ENCODE data around the gene OXNAD1. TPM values are rescaled to one million over a fixed set of nuclear protein-coding genes. Genes with fewer than 3 reads are reported as not detected.
A peak's percentile ranks its signal among the peaks of the same experiment; 100 is the strongest.

The OXNAD1 gene
- total and polyA plus RNA-seq, 2 experiments from 2014 or later = 9.8 to 10.8 TPM

DNA sequence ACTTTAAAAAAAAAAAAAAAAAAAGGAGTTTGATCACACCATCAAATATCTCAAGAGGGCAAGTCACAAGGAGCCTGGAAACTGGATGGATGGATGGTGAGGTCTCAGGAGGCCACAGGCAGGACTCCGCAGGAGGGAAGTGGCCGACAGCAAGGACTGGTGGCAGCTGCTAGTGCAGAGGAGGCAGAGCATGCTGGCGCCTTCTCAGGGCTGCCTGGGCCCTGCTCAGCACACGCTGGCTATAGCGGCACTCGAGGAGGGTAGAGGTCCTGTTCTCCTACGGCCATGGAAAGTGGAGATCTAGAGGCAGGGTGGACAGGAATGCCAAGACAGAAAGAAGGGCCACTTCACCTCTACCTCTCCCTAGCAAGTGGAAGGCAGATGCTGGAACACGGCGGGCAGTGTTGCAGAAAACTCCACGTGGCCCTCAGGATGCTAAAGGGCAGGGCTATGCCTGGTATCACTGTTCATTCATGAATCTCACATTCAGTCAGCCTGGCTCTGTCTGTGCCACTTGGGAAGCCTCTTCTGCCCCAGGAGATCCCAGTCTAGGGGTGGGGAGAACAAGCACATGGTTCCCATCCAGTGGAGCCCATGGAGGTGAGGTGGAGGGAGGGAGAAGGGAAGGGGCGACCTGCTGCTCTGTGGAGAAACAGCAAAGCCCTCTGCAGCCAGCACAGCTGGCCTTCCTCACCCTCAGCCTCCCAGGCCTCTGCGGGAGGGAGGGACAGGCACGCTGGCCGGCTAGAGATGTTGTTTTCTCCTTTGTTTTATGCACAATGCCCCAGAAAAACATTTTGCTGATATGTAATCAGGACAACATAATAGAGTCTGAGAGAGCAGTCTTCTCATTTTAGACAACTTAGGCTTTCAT, 71.0 kb downstream of the OXNAD1 start:
- H3F3A ChIP-seq (ENCODE audit: insufficient read depth) = peaks cover 49% of the 10 kb centered on the region
- no peaks in the 10 kb centered on the region for H3K27me3 ChIP-seq (replicated peaks; ENCODE audit: insufficient read depth)
- TF ChIP-seq EZH2phosphoT487 (IDR thresholded peaks at IDR 0.05; ENCODE audit: insufficient read depth, low read depth) (no peak), EZH2 (IDR thresholded peaks at IDR 0.05; ENCODE audit: insufficient read depth, poor library complexity, severe bottlenecking) (no peak)
- 88% methylated on average over 14 of the region's 14 CpGs for WGBS, 2 experiments (ENCODE audit: low coverage in 1 of 2, low lambda C conversion rate in 2 of 2, missing lambda C conversion rate in 2 of 2)
- no peaks in the 10 kb centered on the region for H4K20me1 ChIP-seq (ENCODE audit: insufficient read depth)
- no peak for DNase-seq
- in situ Hi-C loops (cut with MboI) = no loop called here
- H3K4me1 ChIP-seq (ENCODE audit: insufficient read depth) = peaks cover 39% of the 10 kb centered on the region
- no peaks in the 10 kb centered on the region for H3K36me3 ChIP-seq (ENCODE audit: low read depth)
- H3K4me3 ChIP-seq = no peak overlapping the region
- no peak overlapping the region for H3K4me2 ChIP-seq (ENCODE audit: unreplicated experiment)
- H3K27ac ChIP-seq = no peak overlapping the region
- H3K9me3 ChIP-seq (ENCODE audit: low read depth) = no peaks in the 10 kb centered on the region
- no peaks in the 10 kb centered on the region for H3K79me2 ChIP-seq (ENCODE audit: insufficient read depth)
- H3K9me2 ChIP-seq (ENCODE audit: insufficient read depth) = no peaks in the 10 kb centered on the region
- H3K9ac ChIP-seq = no peak overlapping the region
- no peak overlapping the region for H2AFZ ChIP-seq

DNA sequence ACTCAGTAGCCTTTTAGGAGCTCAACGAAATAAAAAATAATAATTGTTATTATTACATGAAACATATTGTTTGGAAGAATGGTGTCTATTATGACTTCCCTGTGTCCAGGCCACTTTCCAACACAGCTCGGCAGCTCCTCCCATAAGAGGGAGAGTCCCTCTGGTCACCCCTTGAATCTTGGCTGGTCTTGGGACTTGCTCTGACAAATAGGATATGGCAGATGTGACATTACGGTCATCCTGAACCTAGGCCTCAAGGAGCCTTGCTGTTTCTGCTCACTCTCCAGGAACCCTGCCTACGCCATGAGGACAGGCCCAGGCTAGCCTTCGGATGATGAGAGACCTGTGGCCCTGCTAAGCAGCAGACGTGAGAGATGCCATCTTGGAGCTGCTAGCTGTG, 71.8 kb downstream of the OXNAD1 start:
- Histone ChIP-seq H4K20me1 (ENCODE audit: insufficient read depth) (no peaks in the 10 kb centered on the region), H3K9ac (no peak overlapping the region), H3K9me2 (ENCODE audit: insufficient read depth) (no peaks in the 10 kb centered on the region), H3K4me1 (ENCODE audit: insufficient read depth) (peaks cover 39% of the 10 kb centered on the region), H3K27ac (no peak overlapping the region), H3K4me2 (ENCODE audit: unreplicated experiment) (no peak overlapping the region), H3K36me3 (ENCODE audit: low read depth) (no peaks in the 10 kb centered on the region), H3K27me3 (replicated peaks; ENCODE audit: insufficient read depth) (no peaks in the 10 kb centered on the region), H3K4me3 (no peak overlapping the region), H2AFZ (no peak overlapping the region), H3F3A (ENCODE audit: insufficient read depth) (peaks cover 47% of the 10 kb centered on the region), H3K9me3 (ENCODE audit: low read depth) (no peaks in the 10 kb centered on the region), H3K79me2 (ENCODE audit: insufficient read depth) (no peaks in the 10 kb centered on the region; the same call in 1 of the 2 replicates)
- TF ChIP-seq EZH2 (IDR thresholded peaks at IDR 0.05; ENCODE audit: insufficient read depth, poor library complexity, severe bottlenecking) = no peak
- TF ChIP-seq EZH2phosphoT487 (IDR thresholded peaks at IDR 0.05; ENCODE audit: insufficient read depth, low read depth) = no peak
- no peak for DNase-seq
- in situ Hi-C loops (cut with MboI) = no loop called here
- 89 to 93% methylated on average over 6 of the region's 6 CpGs for WGBS, 2 experiments (ENCODE audit: low coverage in 1 of 2, low lambda C conversion rate in 2 of 2, missing lambda C conversion rate in 2 of 2)

DNA sequence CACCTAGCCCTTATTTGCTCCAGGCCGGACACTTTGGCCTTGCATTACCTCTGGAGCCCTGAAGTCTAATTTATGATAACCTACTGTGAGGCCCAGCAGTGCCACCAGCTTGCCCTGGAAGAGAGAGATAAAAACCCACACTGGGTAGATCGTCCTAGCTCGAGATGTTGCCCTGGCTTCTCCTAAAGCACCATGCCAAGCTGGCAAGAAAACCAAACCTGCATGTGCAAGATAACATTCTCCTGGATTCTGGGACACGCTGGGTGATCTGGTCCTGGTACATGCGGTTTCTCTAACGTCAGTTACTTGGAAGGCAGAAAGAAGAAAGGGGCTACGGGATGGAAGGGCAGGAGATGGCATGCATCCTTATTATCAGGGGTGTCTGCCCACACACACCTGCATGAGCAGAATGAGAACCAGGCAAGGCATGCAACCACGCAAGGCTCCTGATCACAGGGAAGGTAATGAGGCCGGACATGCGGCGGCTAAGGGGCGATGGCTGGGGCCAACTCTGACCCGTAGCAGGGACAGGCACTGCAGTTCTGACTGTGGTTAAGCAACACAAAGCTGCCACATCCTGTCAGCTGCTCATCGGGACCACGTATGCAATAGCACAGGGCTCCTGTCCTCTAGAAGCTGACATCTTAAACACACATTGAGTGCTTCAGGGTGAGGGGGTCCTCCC, 73.0 kb downstream of the OXNAD1 start:
- DNase-seq = no peak

DNA sequence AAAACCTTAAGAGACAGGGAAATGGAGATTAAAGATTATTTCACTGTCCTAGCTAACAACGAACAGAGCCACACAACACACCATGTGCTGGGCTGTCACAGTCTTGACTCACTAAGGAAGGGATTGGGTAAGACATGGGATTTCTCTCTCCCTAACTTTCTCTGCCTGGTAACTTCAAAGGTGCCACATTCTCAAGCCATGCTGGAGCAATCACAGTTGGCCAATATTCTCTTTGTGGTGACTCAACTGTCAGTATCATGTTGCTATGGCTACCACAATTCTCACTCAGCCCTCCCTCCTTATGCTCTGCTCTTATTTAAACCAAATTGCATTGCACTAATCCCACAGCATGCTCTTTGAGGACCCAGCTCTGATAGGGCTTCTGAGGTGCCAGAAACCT, 74.0 kb downstream of the OXNAD1 start:
- DNase-seq = peak; percentile 98
- Histone ChIP-seq H3K9me2 (ENCODE audit: insufficient read depth) (no peaks in the 10 kb centered on the region), H3K27me3 (replicated peaks; ENCODE audit: insufficient read depth) (no peaks in the 10 kb centered on the region), H4K20me1 (ENCODE audit: insufficient read depth) (no peaks in the 10 kb centered on the region), H2AFZ (no peak overlapping the region), H3K4me2 (ENCODE audit: unreplicated experiment) (peak overlapping the region; percentile 64), H3K4me1 (ENCODE audit: insufficient read depth) (peaks cover 22% of the 10 kb centered on the region), H3K36me3 (ENCODE audit: low read depth) (no peaks in the 10 kb centered on the region), H3K79me2 (ENCODE audit: insufficient read depth) (no peaks in the 10 kb centered on the region; the same call in 1 of the 2 replicates), H3K4me3 (no peak overlapping the region), H3K9me3 (ENCODE audit: low read depth) (no peaks in the 10 kb centered on the region), H3F3A (ENCODE audit: insufficient read depth) (peaks cover 28% of the 10 kb centered on the region), H3K27ac (peak overlapping the region; percentile 67), H3K9ac (peak overlapping the region; percentile 56)
- WGBS, 2 experiments (ENCODE audit: low coverage in 1 of 2, low lambda C conversion rate in 2 of 2, missing lambda C conversion rate in 2 of 2) = 0 to 5% methylated on average over 1 of the region's 1 CpG
- TF ChIP-seq EZH2phosphoT487 (IDR thresholded peaks at IDR 0.05; ENCODE audit: insufficient read depth, low read depth) = 0 out of 2 replicates have a peak, but pooled peaks have one; percentile 24
- TF ChIP-seq EZH2 (IDR thresholded peaks at IDR 0.05; ENCODE audit: insufficient read depth, poor library complexity, severe bottlenecking) = no peak
- in situ Hi-C loops (cut with MboI) = no loop called here

More for the DNA sequence above, 73.0 kb downstream of the OXNAD1 start:
- H3K9me3 ChIP-seq (ENCODE audit: low read depth) = no peaks in the 10 kb centered on the region
- H3K9ac ChIP-seq = peak overlapping the region; percentile 56; the same call in 1 of the 2 replicates
- no peaks in the 10 kb centered on the region; the same call in 1 of the 2 replicates for H3K79me2 ChIP-seq (ENCODE audit: insufficient read depth)
- TF ChIP-seq EZH2 (IDR thresholded peaks at IDR 0.05; ENCODE audit: insufficient read depth, poor library complexity, severe bottlenecking) (no peak), EZH2phosphoT487 (IDR thresholded peaks at IDR 0.05; ENCODE audit: insufficient read depth, low read depth) (no peak)
- no peak overlapping the region for H2AFZ ChIP-seq
- H3K4me3 ChIP-seq = no peak overlapping the region
- in situ Hi-C loops (cut with MboI) = no loop called here
- H3K4me1 ChIP-seq (ENCODE audit: insufficient read depth) = peaks cover 30% of the 10 kb centered on the region
- H3K36me3 ChIP-seq (ENCODE audit: low read depth) = no peaks in the 10 kb centered on the region
- 92 to 94% methylated on average over 15 of the region's 15 CpGs for WGBS, 2 experiments (ENCODE audit: low coverage in 1 of 2, low lambda C conversion rate in 2 of 2, missing lambda C conversion rate in 2 of 2)
- H3K9me2 ChIP-seq (ENCODE audit: insufficient read depth) = no peaks in the 10 kb centered on the region
- H3K27ac ChIP-seq = peak overlapping the region; percentile 67; the same call in 1 of the 2 replicates
- peaks cover 36% of the 10 kb centered on the region for H3F3A ChIP-seq (ENCODE audit: insufficient read depth)
- no peaks in the 10 kb centered on the region for H3K27me3 ChIP-seq (replicated peaks; ENCODE audit: insufficient read depth)
- no peaks in the 10 kb centered on the region for H4K20me1 ChIP-seq (ENCODE audit: insufficient read depth)
- peak overlapping the region; percentile 64 for H3K4me2 ChIP-seq (ENCODE audit: unreplicated experiment)

Measured in GM23248 (cell line).